Peyer's patch (tissue), 4 donors: ENCODE data around the gene AP2A2. TPM values are rescaled to one million over a fixed set of nuclear protein-coding genes. Genes with fewer than 3 reads are reported as not detected.

Experiments
- DNase-seq, 3 donors: peaks; one replicate each; pipeline ENCODE4 v3.0.0-alpha.2; 2017 to 2019
- H3K27ac ChIP-seq, 4 donors: fragments of 200-600 bp; sonication (generic); one replicate each; pipeline ENCODE4 v1.5.1; 2016 to 2019
- H3K27me3 ChIP-seq, 2 donors: fragments of 200-600 bp; sonication (generic); one replicate each; pipeline ENCODE4 v1.5.1; 2019
- H3K36me3 ChIP-seq, 3 donors: fragments of 200-600 bp; sonication (generic); one replicate each; pipeline ENCODE4 v1.5.1; 2016 to 2019
- H3K4me1 ChIP-seq, 4 donors: fragments of 200-600 bp; sonication (generic); one replicate each; pipeline ENCODE4 v1.5.1; 2016 to 2019
- H3K4me3 ChIP-seq, 4 donors: fragments of 200-600 bp; sonication (generic); 1 replicate in 3 of 4; 2 replicates in 1 of 4; pipeline ENCODE4 v1.5.1; 2016 to 2019; ENCODE audit warnings: mild to moderate bottlenecking in 1 of 4
- H3K9me3 ChIP-seq, 4 donors: fragments of 200-600 bp; sonication (generic); one replicate each; pipeline ENCODE4 v1.5.1; 2016 to 2019; ENCODE audit warnings: mild to moderate bottlenecking in 1 of 4
- POLR2A ChIP-seq, 2 donors: fragments of 450-650 bp; IDR thresholded peaks; one replicate each; pipeline ENCODE4 v1.5.1; 2017; ENCODE audit warnings: antibody characterized with exemption in 2 of 2, mild to moderate bottlenecking in 2 of 2, moderate library complexity in 2 of 2
- total RNA-seq, 4 donors: library from RNA; depleted of rRNA; stranded (reverse); fragments of >200 nt; gene quantifications; one replicate each; pipeline ENCODE4 v1.1.0, GENCODE V29; 2016
- TF ChIP-seq, protein P1 (sequence below), 6 experiments: fragments of 450-650 bp in 4 of 6; fragments of 200-600 bp in 2 of 6; sonication (generic) in 1 of 6; IDR thresholded peaks; one replicate each; pipeline ENCODE4 v1.5.1; 2017 to 2019; ENCODE audit warnings: antibody characterized with exemption in 6 of 6, mild to moderate bottlenecking in 3 of 6, moderate library complexity in 1 of 6

AP2A2 gene
- total RNA-seq, 4 donors from 2014 or later = 103 to 383 (median 136) TPM

DNA sequence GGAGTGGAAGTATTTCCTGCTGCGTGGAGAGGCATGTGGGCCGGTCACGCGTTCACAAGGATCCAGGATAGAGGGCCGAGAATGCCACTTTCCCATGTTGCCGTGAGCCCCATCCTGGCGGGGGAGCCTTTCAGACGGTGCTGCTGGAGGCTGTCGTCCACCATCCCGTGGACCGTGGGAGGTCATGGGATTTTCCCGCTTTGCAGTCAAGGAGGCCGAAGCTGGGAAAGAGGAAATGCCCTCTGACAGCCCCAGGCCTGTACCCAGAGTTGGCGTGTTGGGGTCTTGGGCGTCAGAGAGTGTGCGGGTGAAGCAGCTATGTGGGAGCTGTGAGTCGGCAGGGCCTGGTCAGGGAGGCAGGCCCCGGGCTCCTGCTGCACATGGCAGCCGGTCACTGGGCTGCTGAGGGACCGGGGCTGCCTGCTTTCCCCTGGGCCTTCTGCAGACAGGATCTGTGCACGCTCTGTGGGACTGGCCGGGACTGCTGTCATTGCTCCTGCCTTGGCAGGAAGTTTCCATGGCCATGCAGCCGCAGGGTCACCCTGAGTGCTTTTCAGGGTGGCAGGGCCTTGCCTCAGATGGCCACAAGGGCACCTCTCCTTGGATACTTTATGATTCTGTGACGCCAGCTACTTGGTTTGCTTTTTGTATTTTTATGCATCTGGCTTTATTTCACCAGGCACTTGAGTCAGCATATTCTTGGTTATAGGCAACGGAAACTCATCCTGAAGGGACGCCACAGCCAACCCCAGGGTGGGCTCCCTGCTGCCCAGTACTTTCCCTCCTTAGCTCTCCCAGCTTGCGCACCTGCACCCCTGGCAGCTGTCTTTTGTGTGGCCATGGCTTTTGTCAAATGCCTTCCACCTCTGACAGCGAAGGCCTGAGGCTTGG is 52.4 kb downstream of the AP2A2 start:
- no peaks in the 10 kb centered on the region for H3K27me3 ChIP-seq
- no peak overlapping the region for H3K4me3 ChIP-seq
- no peak overlapping the region for H3K27ac ChIP-seq
- H3K4me1 ChIP-seq = no peaks in the 10 kb centered on the region
- no peaks in the 10 kb centered on the region for H3K9me3 ChIP-seq
- no peak for DNase-seq
- no peak for TF ChIP-seq POLR2A (IDR thresholded peaks at IDR 0.05)
- TF ChIP-seq, protein P1, sequence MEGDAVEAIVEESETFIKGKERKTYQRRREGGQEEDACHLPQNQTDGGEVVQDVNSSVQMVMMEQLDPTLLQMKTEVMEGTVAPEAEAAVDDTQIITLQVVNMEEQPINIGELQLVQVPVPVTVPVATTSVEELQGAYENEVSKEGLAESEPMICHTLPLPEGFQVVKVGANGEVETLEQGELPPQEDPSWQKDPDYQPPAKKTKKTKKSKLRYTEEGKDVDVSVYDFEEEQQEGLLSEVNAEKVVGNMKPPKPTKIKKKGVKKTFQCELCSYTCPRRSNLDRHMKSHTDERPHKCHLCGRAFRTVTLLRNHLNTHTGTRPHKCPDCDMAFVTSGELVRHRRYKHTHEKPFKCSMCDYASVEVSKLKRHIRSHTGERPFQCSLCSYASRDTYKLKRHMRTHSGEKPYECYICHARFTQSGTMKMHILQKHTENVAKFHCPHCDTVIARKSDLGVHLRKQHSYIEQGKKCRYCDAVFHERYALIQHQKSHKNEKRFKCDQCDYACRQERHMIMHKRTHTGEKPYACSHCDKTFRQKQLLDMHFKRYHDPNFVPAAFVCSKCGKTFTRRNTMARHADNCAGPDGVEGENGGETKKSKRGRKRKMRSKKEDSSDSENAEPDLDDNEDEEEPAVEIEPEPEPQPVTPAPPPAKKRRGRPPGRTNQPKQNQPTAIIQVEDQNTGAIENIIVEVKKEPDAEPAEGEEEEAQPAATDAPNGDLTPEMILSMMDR (IDR thresholded peaks at IDR 0.05) = no peak
- H3K36me3 ChIP-seq = peaks cover 0 to 83% (median 0%) of the 10 kb centered on the region in 3 donors

DNA sequence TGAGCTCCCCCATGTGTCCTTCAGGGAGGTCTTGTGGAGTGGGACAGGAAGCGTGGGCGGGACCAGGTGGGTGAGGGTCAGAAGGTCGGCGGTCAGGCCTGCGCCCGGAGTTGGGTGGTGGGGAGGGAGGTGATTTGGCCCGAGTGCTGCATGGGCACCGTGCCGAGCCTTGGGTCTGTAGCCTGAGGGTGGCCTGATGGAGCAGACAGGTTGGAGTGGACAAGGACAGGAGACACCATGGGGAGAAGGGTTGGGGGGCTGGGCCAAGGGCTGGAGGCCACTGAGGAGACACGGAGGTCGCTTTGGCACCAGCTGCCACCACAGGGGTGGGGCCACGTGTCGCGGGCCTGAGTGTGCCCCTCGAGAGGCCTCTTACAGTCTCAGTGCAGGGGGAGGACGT is 53.1 kb downstream of the AP2A2 start:
- no peaks in the 10 kb centered on the region for H3K4me1 ChIP-seq
- no peak overlapping the region for H3K4me3 ChIP-seq
- no peak for DNase-seq
- H3K9me3 ChIP-seq = no peaks in the 10 kb centered on the region
- H3K27me3 ChIP-seq = no peaks in the 10 kb centered on the region
- H3K36me3 ChIP-seq = peaks cover 0 to 78% (median 0%) of the 10 kb centered on the region in 3 donors
- no peak overlapping the region for H3K27ac ChIP-seq
- TF ChIP-seq, protein P1 (IDR thresholded peaks at IDR 0.05) = no peak
- TF ChIP-seq POLR2A (IDR thresholded peaks at IDR 0.05) = no peak

DNA sequence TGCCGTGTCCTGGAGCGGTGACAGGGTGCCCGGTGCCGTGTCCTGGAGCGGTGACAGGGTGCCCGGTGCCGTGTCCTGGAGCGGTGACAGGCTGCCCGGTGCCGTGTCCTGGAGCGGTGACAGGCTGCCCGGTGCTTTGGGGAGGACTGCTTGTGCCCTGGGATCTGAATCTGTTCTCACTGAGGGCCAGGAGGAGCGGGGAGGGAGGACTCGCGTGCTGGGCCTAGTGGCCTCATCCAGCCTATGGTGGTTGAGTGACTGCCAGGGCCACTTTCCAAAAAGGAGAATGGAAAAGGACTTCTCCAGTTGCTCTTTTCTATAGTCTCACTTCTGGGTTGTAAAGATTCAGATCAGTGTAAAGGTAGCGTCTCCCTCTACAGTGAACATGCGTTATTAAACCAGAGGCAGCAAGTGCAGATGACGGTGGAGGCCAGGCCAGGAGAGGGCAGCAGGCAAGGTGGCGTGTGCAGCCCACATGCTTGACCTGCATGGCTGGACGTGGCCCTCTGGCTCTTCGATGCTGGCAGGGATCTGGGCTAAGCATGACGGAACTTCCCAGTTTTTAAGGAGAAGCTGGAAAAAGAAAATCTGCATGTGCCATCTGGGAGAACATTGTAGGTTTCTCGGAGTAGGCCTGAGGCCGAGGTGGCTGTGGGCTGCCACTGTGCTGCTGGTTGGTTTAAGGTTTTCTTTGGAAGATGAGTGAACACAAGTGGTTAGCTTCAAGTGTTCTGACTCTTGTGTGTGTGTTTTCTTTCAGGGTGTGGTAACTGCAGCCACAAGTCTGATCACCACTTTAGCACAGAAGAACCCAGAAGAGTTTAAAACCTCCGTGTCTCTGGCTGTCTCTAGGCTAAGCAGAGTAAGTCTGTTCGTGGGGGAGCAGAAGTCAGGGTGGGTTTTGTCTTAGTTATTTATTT is 55.0 kb downstream of the AP2A2 start:
- Histone ChIP-seq H3K4me1 (no peaks in the 10 kb centered on the region), H3K36me3 (peaks cover 0 to 82% (median 0%) of the 10 kb centered on the region in 3 donors), H3K9me3 (no peaks in the 10 kb centered on the region), H3K4me3 (no peak overlapping the region), H3K27ac (no peak overlapping the region), H3K27me3 (no peaks in the 10 kb centered on the region)
- TF ChIP-seq POLR2A (IDR thresholded peaks at IDR 0.05) = no peak
- TF ChIP-seq, protein P1 (IDR thresholded peaks at IDR 0.05) = no peak
- DNase-seq = no peak

DNA sequence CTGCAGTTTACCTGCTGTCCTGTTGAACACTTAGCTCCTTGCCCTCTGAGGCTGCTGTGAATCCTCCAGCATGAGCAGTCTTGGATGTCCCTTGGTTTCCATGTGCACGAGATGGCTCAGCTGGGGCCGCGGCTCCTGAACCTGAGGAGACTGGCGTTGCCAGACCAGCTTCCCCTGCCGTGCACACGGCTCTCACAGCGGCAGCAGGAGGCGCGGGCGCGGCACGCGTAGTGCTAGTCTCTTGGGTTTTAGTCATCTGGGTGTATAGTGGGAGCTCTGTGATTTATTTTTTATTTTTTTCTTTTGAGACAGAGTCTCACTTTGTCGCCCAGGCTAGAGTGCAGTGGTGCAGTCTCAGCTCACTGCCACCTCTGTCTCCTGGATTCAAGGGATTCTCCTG is 56.1 kb downstream of the AP2A2 start:
- H3K36me3 ChIP-seq = peaks cover 0 to 84% (median 0%) of the 10 kb centered on the region in 3 donors

DNA sequence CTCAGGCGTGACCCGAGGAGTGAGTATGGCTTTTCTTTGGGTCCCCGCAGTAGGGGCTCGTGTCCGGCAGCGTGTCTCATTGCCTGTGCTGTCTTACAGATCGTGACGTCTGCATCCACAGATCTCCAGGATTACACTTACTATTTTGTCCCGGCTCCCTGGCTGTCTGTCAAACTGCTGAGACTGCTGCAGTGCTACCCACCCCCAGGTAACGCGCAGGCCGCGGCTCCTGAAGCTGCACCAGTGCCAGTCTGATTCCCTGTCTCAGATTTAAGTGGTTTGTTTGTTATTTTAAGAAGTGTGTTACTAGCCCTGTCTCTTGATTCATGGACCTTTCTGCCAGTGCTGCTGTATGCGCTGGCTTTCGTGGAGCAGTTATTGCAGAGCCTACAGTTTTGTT is 58.9 kb downstream of the AP2A2 start:
- H3K4me1 ChIP-seq = no peaks in the 10 kb centered on the region
- no peak overlapping the region for H3K4me3 ChIP-seq
- DNase-seq = no peak
- no peaks in the 10 kb centered on the region for H3K27me3 ChIP-seq
- H3K9me3 ChIP-seq = no peaks in the 10 kb centered on the region
- no peak overlapping the region for H3K27ac ChIP-seq
- TF ChIP-seq POLR2A (IDR thresholded peaks at IDR 0.05) = no peak
- TF ChIP-seq, protein P1 (IDR thresholded peaks at IDR 0.05) = no peak
- H3K36me3 ChIP-seq = peaks cover 0 to 86% (median 0%) of the 10 kb centered on the region in 3 donors

More for the DNA sequence above, 56.1 kb downstream of the AP2A2 start:
- H3K4me3 ChIP-seq = no peak overlapping the region
- H3K27ac ChIP-seq = no peak overlapping the region
- TF ChIP-seq POLR2A (IDR thresholded peaks at IDR 0.05) = no peak
- TF ChIP-seq, protein P1 (IDR thresholded peaks at IDR 0.05) = no peak
- DNase-seq = no peak
- H3K27me3 ChIP-seq = no peaks in the 10 kb centered on the region
- no peaks in the 10 kb centered on the region for H3K9me3 ChIP-seq
- no peaks in the 10 kb centered on the region for H3K4me1 ChIP-seq
